ENCODE measurements around the gene ATRAID. TPM values are rescaled to one million over a fixed set of nuclear protein-coding genes. Genes with fewer than 3 reads are reported as not detected.

ATRAID gene
- total and polyA plus RNA-seq, 10 of the 15 experiments (the other 5 are each of a cell fraction or from before 2014, with no cell fraction given): 65.6 to 180 (median 120) TPM

DNA sequence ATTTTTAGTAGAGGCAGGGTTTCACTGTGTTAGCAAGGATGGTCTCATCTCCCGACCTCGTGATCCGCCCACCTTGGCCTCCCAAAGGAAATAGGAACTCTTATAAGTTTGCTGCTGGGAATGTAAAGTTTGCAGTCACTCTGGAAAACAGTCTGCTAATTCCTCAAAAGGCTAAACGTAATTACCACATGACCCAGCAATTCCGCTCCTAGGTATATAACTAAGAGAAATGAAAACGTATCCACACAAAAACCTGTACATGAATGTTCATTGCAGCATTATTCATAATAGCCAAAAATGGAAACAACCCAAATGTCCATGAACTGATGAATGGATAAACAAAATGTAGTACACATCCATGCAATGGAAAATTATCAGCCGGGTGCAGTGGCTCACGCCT is 21.9 kb upstream of the ATRAID start (continued):
- no peak for TF ChIP-seq MYC (IDR thresholded peaks at IDR 0.05; ENCODE audit: insufficient read depth, insufficient read length, insufficient replicate concordance, low read length, severe bottlenecking)
- TF ChIP-seq KLF5 (IDR thresholded peaks at IDR 0.05; ENCODE audit: partially characterized antibody): no peak

DNA sequence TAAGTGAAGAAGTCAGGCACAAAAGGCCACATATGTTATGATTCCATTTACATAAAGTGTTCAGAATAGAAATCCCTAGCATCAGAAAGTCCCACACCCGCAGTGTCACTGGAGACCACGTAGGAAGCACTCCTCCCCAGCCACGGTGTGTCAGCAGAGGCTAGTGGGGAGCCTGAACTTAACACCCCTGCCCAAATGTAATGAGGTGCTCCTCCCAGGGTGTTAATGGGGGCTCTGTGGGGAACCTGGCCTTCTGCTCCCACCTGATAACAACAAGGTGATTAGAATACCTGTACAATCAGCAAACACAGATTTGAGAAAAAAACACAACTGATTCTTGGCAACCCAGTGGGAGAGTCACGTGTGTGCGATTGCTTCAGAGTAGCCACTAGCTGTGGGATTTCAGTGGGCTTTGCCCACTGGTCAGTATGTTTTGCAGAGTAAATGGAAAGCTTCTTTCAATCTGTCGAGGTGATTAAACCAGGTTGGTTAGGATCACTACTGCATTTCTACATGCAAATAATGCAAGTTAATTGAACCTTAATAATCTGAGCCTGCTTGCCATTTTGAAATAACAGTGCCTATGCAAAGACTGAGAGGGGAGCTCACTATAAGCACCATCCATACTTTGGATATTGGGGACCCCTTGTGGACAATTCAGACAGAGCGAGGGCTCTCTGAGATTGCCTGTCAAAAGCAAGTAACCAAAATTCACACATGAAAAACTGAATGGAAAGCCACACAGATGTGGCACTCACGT is 20.6 kb upstream of the ATRAID start:
- ChIA-PET RAD21 (ENCODE audit: unreplicated experiment) (interaction anchor here (0.6 to 2.4 kb wide), 17 partner anchors 11 to 345 kb away, joined by 3 to 13 read pairs (median 6); partner anchors contain the start of genes ABHD1, KHK and PREB), POLR2A (interaction anchor here (1.0 to 1.3 kb wide), 2 partner anchors 27 to 32 kb away, joined by 3 read pairs; no protein-coding TSS in a partner anchor), SMC1A (ENCODE audit: uncharacterized antibody, unreplicated experiment) (interaction anchor here (0.7 to 2.2 kb wide), 14 partner anchors 11 to 345 kb away, joined by 3 to 19 read pairs (median 6); partner anchors contain the start of gene ABHD1), CTCF (interaction anchor here (0.6 to 3.0 kb wide), 29 partner anchors 9 to 799 kb away, joined by 3 to 26 read pairs (median 5); partner anchors contain the start of genes ABHD1, KHK, PREB and TMEM214)
- Histone ChIP-seq H3K79me2 (ENCODE audit: control insufficient read depth, insufficient read depth, low read length) (no peaks in the 10 kb centered on the region), H3K27ac (ENCODE audit: control insufficient read depth, insufficient read depth) (no peak overlapping the region), H3K4me1 (ENCODE audit: control insufficient read depth, insufficient read depth, low read length) (no peaks in the 10 kb centered on the region), H3K9ac (ENCODE audit: control insufficient read depth, insufficient read depth, low read length) (no peak overlapping the region), H3K36me3 (ENCODE audit: control insufficient read depth in 2 of 2, insufficient read depth in 2 of 2, low read length in 1 of 2) (no peaks in the 10 kb centered on the region), H3K27me3 (replicated peaks in 1 of 2; ENCODE audit: control insufficient read depth in 2 of 2, insufficient read depth in 2 of 2, low read length in 1 of 2) (no peaks in the 10 kb centered on the region), H3K9me3 (replicated peaks; ENCODE audit: control insufficient read depth, insufficient read depth, low read length) (no peaks in the 10 kb centered on the region), H3K4me2 (ENCODE audit: control insufficient read depth, insufficient read depth) (no peak overlapping the region), H4K20me1 (ENCODE audit: control insufficient read depth, insufficient read depth) (no peaks in the 10 kb centered on the region), H2AFZ (ENCODE audit: control insufficient read depth, low read depth, low read length) (no peak overlapping the region), H3K4me3 (no peak overlapping the region)
- DNase-seq (ENCODE audit: low read depth, low spot score) (no peak), ATAC-seq (peak; percentile 97), FAIRE-seq (peak; percentile 91)
- intact Hi-C loops (cut with micrococcal nuclease; ENCODE audit: unreplicated experiment) (loop anchor here (1.0 to 5.0 kb wide), 2 partner anchors 93 to 229 kb away; no protein-coding TSS in a partner anchor), in situ Hi-C loops (cut with MboI) (no loop called here)
- TF ChIP-seq YY1 (IDR thresholded peaks at IDR 0.05; ENCODE audit: low read depth, low read length) (peak; percentile 71; the same call in 1 of the 2 replicates), LARP7 (IDR thresholded peaks at IDR 0.05) (no peak), SIX5 (IDR thresholded peaks at IDR 0.05; ENCODE audit: low read depth, low read length, severe bottlenecking) (peak; percentile 16), RAD21 (IDR thresholded peaks at IDR 0.05; ENCODE audit: insufficient read depth, low read depth, low read length) (peak; percentile 88), SMC3 (IDR thresholded peaks at IDR 0.05; ENCODE audit: borderline replicate concordance, low read length) (peak; percentile 91), NFYA (IDR thresholded peaks at IDR 0.05; ENCODE audit: borderline replicate concordance, low read depth, low read length) (no peak)
- TF ChIP-seq, protein P1, sequence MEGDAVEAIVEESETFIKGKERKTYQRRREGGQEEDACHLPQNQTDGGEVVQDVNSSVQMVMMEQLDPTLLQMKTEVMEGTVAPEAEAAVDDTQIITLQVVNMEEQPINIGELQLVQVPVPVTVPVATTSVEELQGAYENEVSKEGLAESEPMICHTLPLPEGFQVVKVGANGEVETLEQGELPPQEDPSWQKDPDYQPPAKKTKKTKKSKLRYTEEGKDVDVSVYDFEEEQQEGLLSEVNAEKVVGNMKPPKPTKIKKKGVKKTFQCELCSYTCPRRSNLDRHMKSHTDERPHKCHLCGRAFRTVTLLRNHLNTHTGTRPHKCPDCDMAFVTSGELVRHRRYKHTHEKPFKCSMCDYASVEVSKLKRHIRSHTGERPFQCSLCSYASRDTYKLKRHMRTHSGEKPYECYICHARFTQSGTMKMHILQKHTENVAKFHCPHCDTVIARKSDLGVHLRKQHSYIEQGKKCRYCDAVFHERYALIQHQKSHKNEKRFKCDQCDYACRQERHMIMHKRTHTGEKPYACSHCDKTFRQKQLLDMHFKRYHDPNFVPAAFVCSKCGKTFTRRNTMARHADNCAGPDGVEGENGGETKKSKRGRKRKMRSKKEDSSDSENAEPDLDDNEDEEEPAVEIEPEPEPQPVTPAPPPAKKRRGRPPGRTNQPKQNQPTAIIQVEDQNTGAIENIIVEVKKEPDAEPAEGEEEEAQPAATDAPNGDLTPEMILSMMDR (IDR thresholded peaks at IDR 0.05 in 2 of 3, conservative IDR thresholded peaks at IDR 0.05 in 1 of 3; ENCODE audit: control insufficient read depth in 2 of 3, extremely low read depth in 1 of 3, insufficient read depth in 1 of 3, low read depth in 3 of 3, low read length in 3 of 3): peak; percentile 58 to 79 (median 77)
- TF ChIP-seq, protein P2, sequence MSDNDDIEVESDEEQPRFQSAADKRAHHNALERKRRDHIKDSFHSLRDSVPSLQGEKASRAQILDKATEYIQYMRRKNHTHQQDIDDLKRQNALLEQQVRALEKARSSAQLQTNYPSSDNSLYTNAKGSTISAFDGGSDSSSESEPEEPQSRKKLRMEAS (IDR thresholded peaks at IDR 0.05; ENCODE audit: low read depth, low read length): no peak
- TF ChIP-seq, protein P3, sequence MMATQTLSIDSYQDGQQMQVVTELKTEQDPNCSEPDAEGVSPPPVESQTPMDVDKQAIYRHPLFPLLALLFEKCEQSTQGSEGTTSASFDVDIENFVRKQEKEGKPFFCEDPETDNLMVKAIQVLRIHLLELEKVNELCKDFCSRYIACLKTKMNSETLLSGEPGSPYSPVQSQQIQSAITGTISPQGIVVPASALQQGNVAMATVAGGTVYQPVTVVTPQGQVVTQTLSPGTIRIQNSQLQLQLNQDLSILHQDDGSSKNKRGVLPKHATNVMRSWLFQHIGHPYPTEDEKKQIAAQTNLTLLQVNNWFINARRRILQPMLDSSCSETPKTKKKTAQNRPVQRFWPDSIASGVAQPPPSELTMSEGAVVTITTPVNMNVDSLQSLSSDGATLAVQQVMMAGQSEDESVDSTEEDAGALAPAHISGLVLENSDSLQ (IDR thresholded peaks at IDR 0.05): peak; percentile 47; the same call in 1 of the 2 replicates
- TF ChIP-seq, protein P4, sequence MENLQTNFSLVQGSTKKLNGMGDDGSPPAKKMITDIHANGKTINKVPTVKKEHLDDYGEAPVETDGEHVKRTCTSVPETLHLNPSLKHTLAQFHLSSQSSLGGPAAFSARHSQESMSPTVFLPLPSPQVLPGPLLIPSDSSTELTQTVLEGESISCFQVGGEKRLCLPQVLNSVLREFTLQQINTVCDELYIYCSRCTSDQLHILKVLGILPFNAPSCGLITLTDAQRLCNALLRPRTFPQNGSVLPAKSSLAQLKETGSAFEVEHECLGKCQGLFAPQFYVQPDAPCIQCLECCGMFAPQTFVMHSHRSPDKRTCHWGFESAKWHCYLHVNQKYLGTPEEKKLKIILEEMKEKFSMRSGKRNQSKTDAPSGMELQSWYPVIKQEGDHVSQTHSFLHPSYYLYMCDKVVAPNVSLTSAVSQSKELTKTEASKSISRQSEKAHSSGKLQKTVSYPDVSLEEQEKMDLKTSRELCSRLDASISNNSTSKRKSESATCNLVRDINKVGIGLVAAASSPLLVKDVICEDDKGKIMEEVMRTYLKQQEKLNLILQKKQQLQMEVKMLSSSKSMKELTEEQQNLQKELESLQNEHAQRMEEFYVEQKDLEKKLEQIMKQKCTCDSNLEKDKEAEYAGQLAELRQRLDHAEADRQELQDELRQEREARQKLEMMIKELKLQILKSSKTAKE (IDR thresholded peaks at IDR 0.05; ENCODE audit: low read depth, poor library complexity, severe bottlenecking): no peak
- WGBS (ENCODE audit: insufficient coverage, insufficient replicate concordance, low lambda C conversion rate, missing lambda C conversion rate): 21% methylated on average over 8 of the region's 8 CpGs
- BruUV-seq (replicated peaks): no TSS peak

Data from GM12878 (cell line).